H9 (cell line): ENCODE measurements around the gene BIRC3. TPM values are rescaled to one million over a fixed set of nuclear protein-coding genes. Genes with fewer than 3 reads are reported as not detected.

Experiments
- DNase-seq: peaks from one replicate; pipeline ENCODE4 v3.0.0-alpha.2; 2017
- H2AFZ ChIP-seq: one replicate; pipeline ENCODE4 v1.6.1; 2013; ENCODE audit warnings: mild to moderate bottlenecking, low read length, control low read depth, moderate library complexity
- H2AK5ac ChIP-seq: 2 replicates; pipeline ENCODE4 v1.6.1; 2013; ENCODE audit warnings: low read length, control low read depth, mixed read lengths; ENCODE audit not compliant: insufficient read length
- H2BK120ac ChIP-seq: one replicate; pipeline ENCODE4 v1.6.1; 2013; ENCODE audit warnings: low read depth, mild to moderate bottlenecking, low read length, control low read depth, inconsistent platforms; ENCODE audit not compliant: poor library complexity, severe bottlenecking
- H2BK12ac ChIP-seq: 2 replicates; pipeline ENCODE4 v1.6.1; 2013; ENCODE audit warnings: low read length, control low read depth, mixed read lengths, low read depth; ENCODE audit not compliant: insufficient read length
- H2BK15ac ChIP-seq: 2 replicates; pipeline ENCODE4 v1.6.1; 2013; ENCODE audit warnings: low read depth, low read length, control low read depth
- H2BK20ac ChIP-seq: one replicate; pipeline ENCODE4 v1.6.1; 2013; ENCODE audit warnings: low read depth, mild to moderate bottlenecking, low read length, control low read depth, inconsistent platforms; ENCODE audit not compliant: poor library complexity, severe bottlenecking
- H2BK5ac ChIP-seq: 2 replicates; pipeline ENCODE4 v1.6.1; 2013; ENCODE audit warnings: low read length, control low read depth, mixed read lengths; ENCODE audit not compliant: insufficient read length
- H3K14ac ChIP-seq: 2 replicates; pipeline ENCODE4 v1.6.1; 2013; ENCODE audit warnings: low read length, control low read depth; ENCODE audit not compliant: insufficient read depth
- H3K18ac ChIP-seq: 2 replicates; pipeline ENCODE4 v1.6.1; 2013; ENCODE audit warnings: low read depth, mild to moderate bottlenecking, mixed read lengths, low read length, control low read depth; ENCODE audit not compliant: insufficient read length
- H3K23ac ChIP-seq: 2 replicates; pipeline ENCODE4 v1.6.1; 2013; ENCODE audit warnings: low read length, control low read depth, mixed read lengths, low read depth; ENCODE audit not compliant: insufficient read length
- H3K23me2 ChIP-seq: 2 replicates; pipeline ENCODE4 v1.6.1; 2013; ENCODE audit warnings: low read depth, mild to moderate bottlenecking, mixed read lengths, low read length, control low read depth; ENCODE audit not compliant: insufficient read length, poor library complexity, severe bottlenecking
- H3K27ac ChIP-seq: 2 replicates; pipeline ENCODE4 v1.5.1; 2013; ENCODE audit warnings: low read length, control low read depth, mixed read lengths, low read depth; ENCODE audit not compliant: insufficient read length
- H3K27me3 ChIP-seq: 2 replicates; pipeline ENCODE4 v1.6.1; 2013; ENCODE audit warnings: low read length, control low read depth, inconsistent platforms; ENCODE audit not compliant: insufficient read depth
- H3K4ac ChIP-seq: 2 replicates; pipeline ENCODE4 v1.6.1; 2013; ENCODE audit warnings: low read depth, mild to moderate bottlenecking, control low read depth, inconsistent platforms, low read length, moderate library complexity
- H3K4me1 ChIP-seq: 2 replicates; pipeline ENCODE4 v1.6.1; 2013; ENCODE audit warnings: low read length, control low read depth, inconsistent platforms; ENCODE audit not compliant: insufficient read depth
- H3K4me2 ChIP-seq: 2 replicates; pipeline ENCODE4 v1.6.1; 2013; ENCODE audit warnings: low read length, control low read depth, mixed read lengths; ENCODE audit not compliant: insufficient read length, insufficient read depth
- H3K56ac ChIP-seq: 2 replicates; pipeline ENCODE4 v1.6.1; 2013; ENCODE audit warnings: low read depth, mild to moderate bottlenecking, mixed read lengths, low read length, control low read depth; ENCODE audit not compliant: insufficient read length
- H3K79me1 ChIP-seq: 2 replicates; pipeline ENCODE4 v1.6.1; 2013; ENCODE audit warnings: low read depth, mild to moderate bottlenecking, moderate library complexity, low read length, control low read depth, inconsistent platforms; ENCODE audit not compliant: insufficient read depth, poor library complexity, severe bottlenecking
- H3K79me2 ChIP-seq: 2 replicates; pipeline ENCODE4 v1.6.1; 2013; ENCODE audit warnings: low read length, control low read depth, inconsistent platforms; ENCODE audit not compliant: insufficient read depth
- H3K9ac ChIP-seq: 2 replicates; pipeline ENCODE4 v1.6.1; 2013; ENCODE audit warnings: low read length, control low read depth, mixed read lengths; ENCODE audit not compliant: insufficient read length; ENCODE audit errors: extremely low read depth
- H3K9me3 ChIP-seq: one replicate; pipeline ENCODE4 v1.6.1; 2013; ENCODE audit warnings: low read depth, low read length, inconsistent platforms; ENCODE audit not compliant: control insufficient read depth
- H3T11ph ChIP-seq: one replicate; pipeline ENCODE4 v1.6.1; 2013; ENCODE audit warnings: mild to moderate bottlenecking, low read length, control low read depth, inconsistent platforms
- H4K20me1 ChIP-seq: one replicate; pipeline ENCODE4 v1.6.1; 2013; ENCODE audit not compliant: control insufficient read depth, insufficient read length, insufficient read depth
- H4K5ac ChIP-seq: 2 replicates; pipeline ENCODE4 v1.6.1; 2013; ENCODE audit warnings: low read depth, mild to moderate bottlenecking, mixed read lengths, low read length, control low read depth; ENCODE audit not compliant: insufficient read length
- H4K8ac ChIP-seq: replicated peaks from 2 replicates; pipeline ENCODE4 v1.6.1; 2013; ENCODE audit warnings: low read length, control low read depth, mixed read lengths, low read depth; ENCODE audit not compliant: insufficient read length
- H4K91ac ChIP-seq: 2 replicates; pipeline ENCODE4 v1.6.1; 2013; ENCODE audit warnings: low read depth, mild to moderate bottlenecking, moderate library complexity, mixed read lengths, low read length, control low read depth; ENCODE audit not compliant: insufficient read length
- H3K27ac Mint-ChIP-seq, 3 experiments: 2 replicates in 2 of 3; 3 replicates in 1 of 3; pipeline ENCODE4 v1.8.0; 2020 to 2021; ENCODE audit warnings: mixed read lengths in 3 of 3, mild to moderate bottlenecking in 1 of 3, moderate library complexity in 1 of 3
- H3K27me3 Mint-ChIP-seq: 2 replicates; pipeline ENCODE4 v1.8.0; 2021; ENCODE audit warnings: low read depth, mild to moderate bottlenecking, moderate library complexity, mixed read lengths
- H3K36me3 Mint-ChIP-seq, 3 experiments: 2 replicates in 2 of 3; 3 replicates in 1 of 3; pipeline ENCODE4 v1.8.0; 2020 to 2021; ENCODE audit warnings: low read depth in 3 of 3, mixed read lengths in 3 of 3; ENCODE audit not compliant: insufficient read depth in 1 of 3
- H3K4me1 Mint-ChIP-seq, 2 experiments: 2 replicates each; pipeline ENCODE4 v1.8.0; 2020; ENCODE audit warnings: mixed read lengths in 2 of 2
- H3K4me3 Mint-ChIP-seq, 2 experiments: 2 replicates in 1 of 2; 3 replicates in 1 of 2; pipeline ENCODE4 v1.8.0; 2020 to 2021; ENCODE audit warnings: mild to moderate bottlenecking in 2 of 2, mixed read lengths in 2 of 2, moderate library complexity in 1 of 2
- H3K9me3 Mint-ChIP-seq, 2 experiments: 2 replicates in 1 of 2; 3 replicates in 1 of 2; pipeline ENCODE4 v1.8.0; 2020; ENCODE audit warnings: mild to moderate bottlenecking in 2 of 2, mixed read lengths in 2 of 2, moderate library complexity in 1 of 2
- CTCF ChIP-seq: fragments of 200-600 bp; sonication (generic); conservative IDR thresholded peaks from 3 replicates; pipeline ENCODE4 v1.8.0; 2021; ENCODE audit warnings: antibody characterized with exemption, mild to moderate bottlenecking
- WGBS: extraction: QIAGEN DNeasy Blood & Tissue Kit; methylation state at CpG from one replicate; pipeline ENCODE4 v1.1.7; 2013; ENCODE audit warnings: missing lambda C conversion rate, low lambda C conversion rate, mixed read lengths; ENCODE audit not compliant: insufficient read length; ENCODE audit errors: extremely low coverage; 5-methylcytosine and 5-hydroxymethylcytosine counted together
- total RNA-seq: library from RNA; stranded (reverse); gene quantifications from 2 replicates; pipeline ENCODE4 v1.2.1, GENCODE V29; 2021

BIRC3 gene
- total RNA-seq, 1 experiment from 2014 or later, result 0.04 TPM

- H2BK5ac ChIP-seq, result no peak overlapping the region
- no peak overlapping the region for H3K23ac ChIP-seq
- no peaks in the 10 kb centered on the region for H3K79me2 ChIP-seq
- no peak overlapping the region for H2AFZ ChIP-seq
- H3K27me3 Mint-ChIP-seq, result peaks cover 14% of the 10 kb centered on the region
- peaks cover 10% of the 10 kb centered on the region for H3K23me2 ChIP-seq
- no peak overlapping the region for H3K4me2 ChIP-seq
- H3T11ph ChIP-seq, result no peak overlapping the region
- H3K4me1 Mint-ChIP-seq, result peaks cover 27 to 34% of the 10 kb centered on the region in 2 experiments
- H2AK5ac ChIP-seq, result no peak overlapping the region
- H2BK120ac ChIP-seq, result no peak overlapping the region
- peaks cover 3 to 5% of the 10 kb centered on the region in 2 experiments; a peak in 1 of 5 replicates for H3K9me3 Mint-ChIP-seq
- H3K27ac ChIP-seq, result no peak overlapping the region
- no peaks in the 10 kb centered on the region for H3K79me1 ChIP-seq
- peaks cover 0 to 5% (median 0%) of the 10 kb centered on the region in 3 experiments; a peak in 1 of 7 replicates for H3K36me3 Mint-ChIP-seq
- no peak overlapping the region for H2BK12ac ChIP-seq
- H4K20me1 ChIP-seq, result no peaks in the 10 kb centered on the region
- H3K27ac Mint-ChIP-seq, result no peak overlapping the region
- no peak overlapping the region for H3K9ac ChIP-seq
- no CpG with 5 or more reads among the region's 2 CpGs for WGBS
- no peak overlapping the region for H3K56ac ChIP-seq
- TF ChIP-seq CTCF, result no peak
- no peak for DNase-seq
- no peak overlapping the region for H4K5ac ChIP-seq
- no peaks in the 10 kb centered on the region for H3K27me3 ChIP-seq
- no peak overlapping the region for H3K4me3 Mint-ChIP-seq
- no peaks in the 10 kb centered on the region for H3K9me3 ChIP-seq
- no peak overlapping the region for H2BK15ac ChIP-seq
- H3K4ac ChIP-seq, result no peak overlapping the region
- H3K18ac ChIP-seq, result no peak overlapping the region
- no peak overlapping the region for H3K14ac ChIP-seq
- H2BK20ac ChIP-seq, result no peak overlapping the region
- H4K91ac ChIP-seq, result no peak overlapping the region
- H3K4me1 ChIP-seq, result no peaks in the 10 kb centered on the region; the same call in 1 of the 2 replicates
- H4K8ac ChIP-seq, result no peak overlapping the region
These were observed 47.4 kb upstream of the BIRC3 start for GRCh38 chr11:102269927-102270326.
